Gastrocnemius medialis (tissue), 4 donors: ENCODE measurements around the gene SYT1. TPM values are rescaled to one million over a fixed set of nuclear protein-coding genes. Genes with fewer than 3 reads are reported as not detected.

ENCODE experiments used
- ATAC-seq, 2 donors: fragments of 150-250 bp; one replicate each; pipeline ENCODE4 v1.9.1; 2016
- DNase-seq, 2 donors: peaks; one replicate each; pipeline ENCODE4 v3.0.0-alpha.2; 2019
- H3K27ac ChIP-seq, 4 donors: fragments of 200-600 bp; sonication (generic); 1 replicate in 1 of 4; 2 replicates in 3 of 4; pipeline ENCODE4 v1.5.1; 2016 to 2018; ENCODE audit warnings: mild to moderate bottlenecking in 2 of 4, moderate library complexity in 1 of 4
- H3K27me3 ChIP-seq, 3 donors: fragments of 200-600 bp; sonication (generic) in 2 of 3; 1 replicate in 1 of 3; 2 replicates in 2 of 3; pipeline versions ENCODE4 v1.5.1 to v1.6.0; 2016 to 2019; ENCODE audit warnings: mild to moderate bottlenecking in 1 of 3, moderate library complexity in 1 of 3
- H3K36me3 ChIP-seq, 2 donors: fragments of 200-600 bp; sonication (generic) in 1 of 2; one replicate each; pipeline ENCODE4 v1.5.1; 2017 to 2018
- H3K4me1 ChIP-seq, 2 donors: fragments of 200-600 bp; sonication (generic) in 1 of 2; one replicate each; pipeline ENCODE4 v1.5.1; 2016 to 2017; ENCODE audit warnings: mild to moderate bottlenecking in 2 of 2
- H3K4me3 ChIP-seq, 4 donors: fragments of 200-600 bp; sonication (generic) in 3 of 4; 1 replicate in 1 of 4; 2 replicates in 3 of 4; pipeline ENCODE4 v1.5.1; 2016 to 2019; ENCODE audit warnings: mild to moderate bottlenecking in 2 of 4
- H3K9me3 ChIP-seq, 3 donors: fragments of 200-600 bp; sonication (generic) in 2 of 3; 1 replicate in 1 of 3; 2 replicates in 2 of 3; pipeline ENCODE4 v1.5.1; 2016 to 2019
- CTCF ChIP-seq, 5 experiments: fragments of 450-650 bp in 3 of 5; fragments of 200-600 bp in 2 of 5; sonication (generic) in 2 of 5; IDR thresholded peaks in 4 of 5; conservative IDR thresholded peaks in 1 of 5; 1 replicate in 4 of 5; 2 replicates in 1 of 5; pipeline ENCODE4 v1.5.1; 2016 to 2019; ENCODE audit warnings: antibody characterized with exemption in 5 of 5, mild to moderate bottlenecking in 3 of 5, moderate library complexity in 3 of 5
- POLR2A ChIP-seq, 2 donors: fragments of 450-650 bp; IDR thresholded peaks; one replicate each; pipeline ENCODE4 v1.6.1; 2017; ENCODE audit warnings: antibody characterized with exemption in 2 of 2, mild to moderate bottlenecking in 2 of 2, moderate library complexity in 2 of 2
- in situ Hi-C, 4 donors: fragments of 200-750 bp; cut with MboI; loops; one replicate each; pipeline versions ENCODE4 v1.15.0 to v1.8.0; 2017; ENCODE audit warnings: low sequenced_read_pairs in 4 of 4
- intact Hi-C: fragments of 100-400 bp; cut with DNase I; formaldehyde crosslinking; loops from one replicate; pipeline ENCODE4 v1.15.1; 2023; ENCODE audit warnings: low total_unique reads
- total RNA-seq, 4 donors: library from RNA; depleted of rRNA; stranded (reverse); fragments of >200 nt; gene quantifications; one replicate each; pipeline versions ENCODE4 v1.1.0 to v1.2.3, GENCODE V29; 2016

SYT1 gene
- total RNA-seq, 4 donors from 2014 or later, result 0.13 to 0.88 TPM; not detected in 2

- no peak for TF ChIP-seq CTCF (IDR thresholded peaks at IDR 0.05 in 4 of 5, conservative IDR thresholded peaks at IDR 0.05 in 1 of 5)
- no peak for TF ChIP-seq POLR2A (IDR thresholded peaks at IDR 0.05)
- Histone ChIP-seq H3K27me3 (no peaks in the 10 kb centered on the region), H3K4me1 (no peaks in the 10 kb centered on the region), H3K36me3 (no peaks in the 10 kb centered on the region), H3K4me3 (no peak overlapping the region), H3K27ac (no peak overlapping the region), H3K9me3 (no peaks in the 10 kb centered on the region)
- no peak for DNase-seq
- intact Hi-C loops, result no loop called here
- in situ Hi-C loops, result no loop called here
- no peak for ATAC-seq
Measured at GRCh38 chr12:79452906-79453305, 588.3 kb downstream of the SYT1 start.

DNA sequence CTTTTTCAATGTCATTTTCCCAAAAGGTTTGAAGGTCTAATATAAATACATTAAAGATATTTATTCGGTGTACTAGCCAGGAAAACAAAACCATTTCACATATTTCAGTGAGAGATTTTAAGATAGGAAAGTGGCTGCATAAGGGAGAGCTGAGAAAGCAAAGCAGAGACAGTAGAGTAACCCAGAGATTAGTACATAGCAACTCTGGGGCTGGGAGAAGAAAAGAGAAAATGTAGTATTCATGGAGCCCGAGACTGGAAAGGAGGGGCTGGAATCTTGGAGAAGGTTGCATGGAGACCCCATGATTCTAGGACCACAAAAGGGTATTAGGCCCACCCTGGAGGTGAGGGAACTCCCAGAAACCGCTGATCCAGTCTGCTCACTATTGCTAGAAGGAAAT, 589.2 kb downstream of the SYT1 start:
- no peaks in the 10 kb centered on the region for H3K27me3 ChIP-seq
- no peaks in the 10 kb centered on the region for H3K9me3 ChIP-seq
- intact Hi-C loops, result no loop called here
- DNase-seq (no peak), ATAC-seq (no peak)
- TF ChIP-seq CTCF (IDR thresholded peaks at IDR 0.05 in 4 of 5, conservative IDR thresholded peaks at IDR 0.05 in 1 of 5), result no peak
- no peak for TF ChIP-seq POLR2A (IDR thresholded peaks at IDR 0.05)
- H3K36me3 ChIP-seq, result no peaks in the 10 kb centered on the region
- in situ Hi-C loops, result no loop called here
- H3K4me3 ChIP-seq, result no peak overlapping the region
- H3K27ac ChIP-seq, result no peak overlapping the region
- no peaks in the 10 kb centered on the region for H3K4me1 ChIP-seq

GRCh38 chr12:79454338-79454843, 589.8 kb downstream of the SYT1 start:
- no peak for ATAC-seq
- Histone ChIP-seq H3K36me3 (no peaks in the 10 kb centered on the region), H3K4me1 (no peaks in the 10 kb centered on the region), H3K4me3 (no peak overlapping the region), H3K9me3 (no peaks in the 10 kb centered on the region), H3K27ac (no peak overlapping the region), H3K27me3 (no peaks in the 10 kb centered on the region)
- TF ChIP-seq POLR2A (IDR thresholded peaks at IDR 0.05) (no peak), CTCF (IDR thresholded peaks at IDR 0.05 in 4 of 5, conservative IDR thresholded peaks at IDR 0.05 in 1 of 5) (no peak)
- intact Hi-C loops (no loop called here), in situ Hi-C loops (no loop called here)
- DNase-seq, result no peak

DNA sequence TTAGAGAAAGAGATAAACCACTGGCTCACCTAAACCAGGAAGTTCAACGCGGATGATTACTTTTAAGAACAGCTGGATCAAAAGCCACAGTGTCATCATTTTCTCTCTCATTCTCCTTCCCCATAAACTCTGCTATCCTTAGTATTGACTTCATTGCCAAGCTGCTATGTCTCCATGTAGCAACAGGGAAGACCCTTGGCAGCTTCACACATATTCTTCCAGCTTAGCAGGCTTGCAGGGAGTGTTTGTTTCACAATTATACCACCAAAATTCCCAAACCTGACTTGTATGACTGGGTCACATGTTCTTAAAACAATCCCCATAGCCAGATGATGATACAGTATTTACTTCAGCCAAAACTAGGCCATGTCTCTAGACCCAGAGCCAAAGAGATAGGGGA, 590.7 kb downstream of the SYT1 start:
- in situ Hi-C loops (no loop called here), intact Hi-C loops (no loop called here)
- no peaks in the 10 kb centered on the region for H3K27me3 ChIP-seq
- no peaks in the 10 kb centered on the region for H3K9me3 ChIP-seq
- ATAC-seq, result no peak
- H3K4me1 ChIP-seq, result no peaks in the 10 kb centered on the region
- H3K4me3 ChIP-seq, result no peak overlapping the region
- no peak for TF ChIP-seq CTCF (IDR thresholded peaks at IDR 0.05 in 4 of 5, conservative IDR thresholded peaks at IDR 0.05 in 1 of 5)
- no peak for TF ChIP-seq POLR2A (IDR thresholded peaks at IDR 0.05)
- no peaks in the 10 kb centered on the region for H3K36me3 ChIP-seq
- no peak for DNase-seq
- H3K27ac ChIP-seq, result no peak overlapping the region

DNA sequence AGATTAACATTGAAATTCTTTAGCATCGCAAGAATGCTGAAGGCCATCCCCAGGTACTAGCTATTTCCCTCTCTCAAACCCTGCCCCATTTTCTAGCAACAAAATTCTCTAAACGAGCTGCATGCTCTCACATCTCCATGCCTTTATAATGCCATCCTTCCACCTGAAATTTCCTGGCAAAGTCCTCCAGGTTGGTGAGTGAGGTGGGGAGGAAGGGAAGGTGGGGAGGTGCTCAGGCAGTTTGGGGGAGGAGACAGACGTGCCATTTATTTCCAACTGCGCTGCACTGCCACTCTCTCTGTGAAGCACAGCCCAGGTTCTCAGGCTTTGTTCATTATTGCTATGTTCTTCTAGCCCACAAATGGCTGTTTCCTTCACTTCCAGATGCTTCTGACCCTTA, 617.7 kb downstream of the SYT1 start:
- no peak for ATAC-seq
- intact Hi-C loops, result no loop called here
- Histone ChIP-seq H3K4me3 (no peak overlapping the region), H3K4me1 (no peaks in the 10 kb centered on the region), H3K36me3 (no peaks in the 10 kb centered on the region), H3K9me3 (no peaks in the 10 kb centered on the region), H3K27me3 (no peaks in the 10 kb centered on the region), H3K27ac (no peak overlapping the region)
- DNase-seq, result no peak
- TF ChIP-seq CTCF (IDR thresholded peaks at IDR 0.05 in 4 of 5, conservative IDR thresholded peaks at IDR 0.05 in 1 of 5) (no peak), POLR2A (IDR thresholded peaks at IDR 0.05) (no peak)
- in situ Hi-C loops, result no loop called here
